KOPT-K1 (cell line): Measurements from ENCODE around the gene HAND1.
"Not testable (repeated sequence)": the region's sequence is repeated elsewhere in the genome, so short reads cannot be mapped to it uniquely, and the experiment has no call there.

Source experiments
- H3K27ac ChIP-seq: fragments of 200-600 bp; sonication (generic); 2 replicates; pipeline ENCODE4 v1.5.1; 2016; ENCODE audit warnings: antibody characterized with exemption, mild to moderate bottlenecking, low read depth, low read length; ENCODE audit not compliant: poor library complexity, severe bottlenecking
- H3K36me3 ChIP-seq: fragments of 200-600 bp; sonication (generic); 2 replicates; pipeline ENCODE4 v1.5.1; 2017; ENCODE audit warnings: antibody characterized with exemption, mild to moderate bottlenecking, low read length, moderate library complexity; ENCODE audit not compliant: insufficient read depth
- H3K9me3 ChIP-seq: fragments of 200-600 bp; sonication (generic); 2 replicates; pipeline ENCODE4 v1.5.1; 2017; ENCODE audit warnings: antibody characterized with exemption, low read length, mild to moderate bottlenecking; ENCODE audit not compliant: insufficient read depth, poor library complexity, severe bottlenecking

Gene HAND1

DNA sequence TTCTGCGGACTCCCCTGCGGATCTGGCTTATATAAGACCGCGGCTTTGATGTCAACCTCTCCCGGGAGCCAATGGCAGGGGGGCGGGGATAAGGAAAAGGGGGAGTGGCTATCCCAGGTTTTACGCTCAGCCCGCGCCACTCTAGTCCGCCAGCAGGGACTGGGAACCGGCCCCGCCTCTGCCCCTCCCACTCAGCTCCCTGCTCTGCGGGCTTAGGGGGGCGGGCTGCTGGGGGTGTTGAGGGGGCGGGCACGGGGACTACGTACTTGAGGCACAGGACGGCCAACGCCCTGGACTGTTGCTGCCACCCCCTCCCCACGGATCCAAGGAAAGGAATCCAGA, at the start of gene HAND1:
Gene HAND1 (minus strand): TSS at position 4 of the 342 bp plus-strand sequence. CDS start 219 bp downstream, outside the sequence.
- Histone ChIP-seq H3K27ac (no peak within 1 kb of the TSS), H3K36me3 (no peaks in the 10 kb centered on the region), H3K9me3 (peaks cover 12% of the 10 kb centered on the region)

DNA sequence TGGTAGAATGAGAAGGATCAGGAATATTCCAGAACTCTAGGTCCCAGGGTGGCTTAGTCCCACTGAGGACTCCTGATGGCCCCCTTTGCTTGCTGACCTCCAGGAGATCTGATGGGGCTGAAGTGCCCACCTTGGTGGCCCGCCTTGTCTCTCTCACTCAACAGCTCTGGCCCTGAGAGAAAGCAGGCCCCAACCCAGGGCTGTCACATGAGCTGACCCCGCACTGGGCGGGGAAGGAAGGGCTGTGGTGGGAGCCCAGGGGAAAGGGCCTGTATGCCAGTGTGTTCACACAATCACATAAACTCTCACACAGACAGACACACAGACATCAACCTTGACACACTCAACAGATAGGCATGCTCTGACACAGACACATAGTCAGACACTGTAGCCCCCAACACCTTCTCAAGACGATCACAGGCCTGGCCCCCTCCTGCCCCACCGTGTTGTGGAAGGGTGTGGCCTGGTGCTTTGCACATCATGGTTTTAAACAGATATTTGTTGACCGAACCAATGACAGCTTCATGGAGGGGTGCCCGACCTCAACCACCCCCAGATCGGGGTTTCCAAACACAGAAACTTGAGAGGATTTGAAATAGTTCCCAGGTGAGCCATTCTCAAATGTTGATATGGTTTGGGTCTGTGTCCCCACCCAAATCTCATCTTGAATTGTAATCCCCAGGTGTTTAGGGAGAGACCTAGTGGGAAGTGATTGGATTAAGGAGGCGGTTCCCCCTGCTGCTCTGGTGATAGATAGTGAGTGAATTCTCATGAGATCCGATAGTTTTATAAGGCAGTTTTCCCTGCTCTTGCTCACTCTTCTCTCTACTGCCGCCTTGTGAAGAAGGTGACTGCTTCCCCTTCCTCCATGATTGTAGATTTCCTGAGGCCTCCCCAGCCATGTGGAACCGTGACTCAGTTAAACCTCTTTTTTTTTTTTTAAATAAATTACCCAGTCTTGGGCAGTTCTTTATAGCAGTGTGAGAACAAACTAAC, 48.5 kb upstream of the HAND1 start:
- H3K9me3 ChIP-seq, result no peaks in the 10 kb centered on the region
- H3K36me3 ChIP-seq, result no peaks in the 10 kb centered on the region
- H3K27ac ChIP-seq, result no peak overlapping the region

DNA sequence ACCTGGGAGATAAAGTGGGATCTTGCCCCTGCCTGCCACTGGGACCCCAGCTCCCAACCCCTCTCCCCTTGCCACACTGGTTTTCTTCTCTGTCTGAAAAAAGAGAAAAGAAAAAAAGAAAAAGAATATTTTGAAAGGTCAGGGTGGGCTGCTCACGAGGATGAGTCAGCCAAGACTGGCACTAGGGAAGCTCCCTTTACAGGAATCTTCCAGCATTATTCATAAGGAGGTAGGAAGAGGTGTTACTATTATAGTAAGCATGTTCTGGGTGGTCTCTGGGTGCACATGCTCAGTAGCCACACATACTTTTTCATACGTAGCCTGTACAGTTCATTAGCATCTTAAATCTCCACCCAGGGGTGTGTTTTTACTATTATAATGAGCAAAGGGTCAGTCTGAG, 46.8 kb upstream of the HAND1 start:
- H3K27ac ChIP-seq, result no peak overlapping the region
- H3K36me3 ChIP-seq, result no peaks in the 10 kb centered on the region
- no peaks in the 10 kb centered on the region for H3K9me3 ChIP-seq

DNA sequence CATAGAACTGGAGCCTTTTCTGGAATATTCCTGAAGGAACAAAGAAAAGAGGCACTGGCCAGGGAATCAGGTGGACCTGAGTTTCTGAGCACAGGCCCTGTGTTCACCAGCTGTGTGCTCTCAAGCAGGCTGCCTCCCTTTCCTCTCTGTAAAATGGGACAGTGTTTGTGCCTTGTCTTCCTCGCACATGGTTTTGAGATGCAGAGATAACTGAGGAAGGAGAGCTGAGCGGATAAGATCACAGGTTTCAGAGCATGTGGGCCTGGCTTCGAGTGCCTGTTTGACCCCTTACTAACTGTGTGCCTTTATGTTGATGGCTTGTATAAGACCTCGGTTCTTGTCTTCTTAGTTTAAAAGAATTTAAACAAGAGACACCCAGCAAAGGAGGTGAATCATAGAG, 46.2 kb upstream of the HAND1 start:
- H3K36me3 ChIP-seq, result no peaks in the 10 kb centered on the region
- H3K27ac ChIP-seq, result no peak overlapping the region
- no peaks in the 10 kb centered on the region for H3K9me3 ChIP-seq

DNA sequence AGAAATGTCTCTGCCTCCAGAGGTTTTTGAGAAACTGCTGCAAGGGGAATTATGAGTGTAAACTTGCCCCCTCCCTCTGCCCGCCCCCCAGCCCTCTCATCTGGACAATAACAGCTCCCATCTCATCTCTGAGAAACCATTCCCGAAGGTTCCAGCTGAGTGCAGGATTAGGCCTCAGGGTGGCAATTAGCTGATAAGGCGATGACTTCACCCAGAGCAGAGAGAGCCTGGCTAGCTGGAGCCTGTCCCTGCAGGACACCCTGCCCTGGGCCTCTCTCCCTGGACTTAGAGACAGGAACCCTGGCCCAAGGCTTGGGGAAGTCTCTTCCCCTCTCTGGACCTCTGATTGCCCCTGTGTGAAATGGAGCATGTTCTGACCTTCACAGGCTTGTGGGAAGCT, 45.7 kb upstream of the HAND1 start:
- no peaks in the 10 kb centered on the region for H3K36me3 ChIP-seq
- no peak overlapping the region for H3K27ac ChIP-seq
- H3K9me3 ChIP-seq, result no peaks in the 10 kb centered on the region

DNA sequence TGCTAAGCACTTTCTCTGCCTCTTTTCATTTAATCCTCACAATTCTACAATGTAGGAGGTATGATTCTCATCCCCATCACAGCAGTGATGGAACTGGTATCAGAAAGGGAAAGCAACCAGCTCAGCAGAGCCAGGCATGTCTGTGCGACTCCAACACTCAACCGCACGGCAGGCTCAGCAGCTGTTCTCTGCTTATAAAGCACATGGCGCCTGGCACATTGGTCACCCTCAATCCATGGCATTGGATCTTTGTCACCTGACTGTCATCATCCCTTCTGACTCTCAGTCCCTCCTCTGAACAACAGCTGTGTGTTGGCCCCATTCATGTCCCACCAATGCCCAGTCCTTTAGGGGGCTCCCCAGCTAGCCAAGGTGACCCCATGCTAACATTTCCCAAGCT, 45.1 kb upstream of the HAND1 start:
- Histone ChIP-seq H3K9me3 (no peaks in the 10 kb centered on the region), H3K27ac (no peak overlapping the region)

DNA sequence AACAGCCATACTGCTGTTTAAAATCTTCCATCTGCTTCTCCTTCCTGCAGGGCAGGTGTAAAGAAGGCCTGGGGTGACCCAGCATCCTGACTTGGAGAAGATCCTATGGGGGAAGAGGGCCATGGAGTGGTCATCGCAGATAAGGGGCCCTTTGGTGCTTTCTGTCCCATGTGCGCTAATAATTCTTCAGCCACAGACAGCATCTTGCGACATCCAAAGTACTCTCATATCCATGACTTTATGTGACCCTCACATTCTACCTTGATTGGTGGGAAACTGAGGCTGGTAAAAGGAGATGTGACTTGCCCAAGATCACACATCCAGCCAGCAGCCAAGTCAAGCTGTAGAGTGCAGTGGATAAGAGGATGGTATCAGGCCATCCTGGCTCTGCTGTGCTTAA, 44.3 kb upstream of the HAND1 start:
- H3K9me3 ChIP-seq, result no peaks in the 10 kb centered on the region
- no peaks in the 10 kb centered on the region for H3K36me3 ChIP-seq
- H3K27ac ChIP-seq, result no peak overlapping the region

More for the DNA sequence above, 45.1 kb upstream of the HAND1 start:
- no peaks in the 10 kb centered on the region for H3K36me3 ChIP-seq

DNA sequence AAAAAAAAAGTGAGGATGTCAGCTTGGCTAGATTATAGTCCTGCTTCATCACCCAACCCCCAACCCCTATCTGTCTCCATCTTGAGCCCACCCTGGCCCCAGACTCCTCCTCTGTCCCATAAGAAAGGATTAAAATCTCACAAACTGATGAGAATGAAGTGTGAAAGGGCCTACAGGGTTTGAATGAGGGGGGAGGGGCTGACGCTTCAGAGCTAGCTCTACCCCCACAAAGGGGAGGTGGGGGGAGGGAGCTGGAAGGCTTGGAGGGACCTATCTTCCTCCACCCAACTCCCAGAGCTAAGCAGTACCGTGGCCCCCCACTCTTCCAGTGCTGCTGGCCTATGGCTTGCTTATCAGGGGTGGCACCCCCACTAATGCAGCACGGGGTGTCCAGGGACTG, 43.7 kb upstream of the HAND1 start:
- Histone ChIP-seq H3K9me3 (no peaks in the 10 kb centered on the region), H3K27ac (no peak overlapping the region), H3K36me3 (no peaks in the 10 kb centered on the region)

DNA sequence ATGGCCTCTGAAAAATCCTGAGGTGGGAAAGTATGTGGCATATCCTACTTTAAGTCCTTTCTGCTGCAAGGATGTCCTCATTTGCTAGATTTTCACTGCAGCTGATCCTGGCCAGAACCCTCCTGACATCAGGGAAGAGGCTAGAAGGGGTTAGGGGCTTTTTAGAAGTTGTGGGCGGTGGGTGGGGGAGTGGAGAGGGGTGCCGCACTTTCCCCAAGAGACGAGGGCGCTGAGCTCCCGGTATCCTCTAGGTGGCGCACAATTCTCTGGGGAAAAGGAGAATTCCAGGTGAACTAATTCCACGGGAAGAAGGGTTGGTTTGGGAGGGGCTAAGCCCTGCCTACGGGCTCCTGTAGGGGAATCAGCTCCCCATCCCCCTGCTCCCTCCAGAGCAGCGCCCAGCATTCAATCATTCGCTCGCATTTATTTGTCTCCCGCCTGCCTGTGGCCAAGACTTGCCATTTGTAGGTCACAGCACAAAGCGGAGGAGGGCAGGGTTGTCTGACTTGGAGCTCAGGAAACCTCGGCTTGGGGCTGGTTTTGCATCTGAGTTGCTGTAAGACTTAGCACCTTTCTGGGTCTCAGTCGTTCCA, 42.9 kb upstream of the HAND1 start:
- H3K27ac ChIP-seq, result no peak overlapping the region
- no peaks in the 10 kb centered on the region for H3K36me3 ChIP-seq

DNA sequence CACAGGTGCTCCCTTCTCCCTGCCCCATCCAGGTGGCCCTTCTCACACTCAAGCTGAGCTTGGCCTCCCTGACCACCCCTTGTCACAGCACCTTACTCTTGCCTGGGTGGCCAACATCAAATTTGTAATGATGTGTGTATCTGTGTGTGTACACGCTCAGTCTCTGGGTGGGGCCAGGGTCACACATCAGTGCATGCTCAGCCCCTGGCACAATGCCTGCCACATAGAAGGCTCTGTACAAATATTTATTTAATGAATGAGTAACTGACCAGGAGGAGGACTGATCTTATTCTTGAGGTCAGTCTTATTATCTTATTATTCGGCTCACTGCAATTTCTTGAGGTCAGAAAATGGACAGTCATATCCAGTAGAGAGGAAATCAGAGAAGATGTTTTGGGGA, 41.3 kb upstream of the HAND1 start:
- Histone ChIP-seq H3K36me3 (no peaks in the 10 kb centered on the region), H3K27ac (no peak overlapping the region), H3K9me3 (no peaks in the 10 kb centered on the region)

More for the DNA sequence above, 42.9 kb upstream of the HAND1 start:
- H3K9me3 ChIP-seq, result no peaks in the 10 kb centered on the region

DNA sequence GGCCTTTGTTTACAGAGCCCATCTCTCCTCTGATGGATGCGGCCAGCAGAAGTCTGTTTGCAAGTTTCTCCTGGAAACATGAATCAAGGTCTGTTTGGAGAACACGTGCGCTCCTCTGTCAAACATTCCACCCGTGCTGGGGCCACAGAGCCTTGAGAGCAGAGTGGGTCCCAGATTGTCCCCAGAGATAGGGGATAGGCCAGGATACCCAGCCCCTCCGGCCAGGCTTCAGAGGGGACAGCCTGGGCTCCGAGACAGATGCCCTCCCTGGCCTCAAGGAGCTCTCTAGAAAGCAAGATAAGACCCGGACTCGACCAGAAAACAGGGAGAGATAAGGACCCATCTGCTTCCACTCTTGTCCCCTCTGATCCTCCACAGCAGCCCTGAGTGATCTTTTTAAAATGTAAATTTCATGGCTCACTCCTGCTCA, 40.4 kb upstream of the HAND1 start:
- H3K27ac ChIP-seq, result no peak overlapping the region

DNA sequence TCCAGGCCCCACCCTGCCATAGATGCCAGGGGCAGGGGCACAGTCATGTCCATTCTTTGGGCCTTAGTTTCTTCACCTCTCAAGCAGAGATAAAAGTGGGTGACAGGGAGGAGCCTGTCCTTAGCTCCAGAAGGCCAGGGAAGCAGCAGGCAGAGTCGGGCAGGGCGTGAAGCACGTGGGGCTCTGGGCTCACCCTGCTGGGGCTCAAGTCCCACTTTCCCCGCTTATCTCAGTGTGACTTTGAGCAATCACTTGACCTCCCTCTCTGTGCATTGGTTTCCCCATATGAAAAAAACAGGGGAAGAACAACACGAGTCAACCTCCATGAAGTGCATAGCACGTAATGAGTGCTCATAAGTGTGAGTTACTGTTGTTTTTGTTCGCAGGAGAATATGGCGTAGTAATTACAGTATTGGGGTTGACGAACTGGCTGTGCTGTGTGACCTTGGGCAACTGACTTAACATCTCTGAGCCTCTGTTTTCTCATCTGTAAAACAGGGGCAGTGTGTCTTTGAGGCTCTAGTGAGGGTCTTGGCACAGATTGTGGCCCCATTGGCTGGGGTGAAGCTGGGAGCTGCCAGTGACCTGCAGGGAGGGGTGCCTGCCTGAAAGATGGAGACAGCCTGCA, 39.9 kb upstream of the HAND1 start:
- Histone ChIP-seq H3K9me3 (no peaks in the 10 kb centered on the region), H3K36me3 (no peaks in the 10 kb centered on the region), H3K27ac (no peak overlapping the region)

More for the DNA sequence above, 40.4 kb upstream of the HAND1 start:
- Histone ChIP-seq H3K36me3 (no peaks in the 10 kb centered on the region), H3K9me3 (no peaks in the 10 kb centered on the region)

DNA sequence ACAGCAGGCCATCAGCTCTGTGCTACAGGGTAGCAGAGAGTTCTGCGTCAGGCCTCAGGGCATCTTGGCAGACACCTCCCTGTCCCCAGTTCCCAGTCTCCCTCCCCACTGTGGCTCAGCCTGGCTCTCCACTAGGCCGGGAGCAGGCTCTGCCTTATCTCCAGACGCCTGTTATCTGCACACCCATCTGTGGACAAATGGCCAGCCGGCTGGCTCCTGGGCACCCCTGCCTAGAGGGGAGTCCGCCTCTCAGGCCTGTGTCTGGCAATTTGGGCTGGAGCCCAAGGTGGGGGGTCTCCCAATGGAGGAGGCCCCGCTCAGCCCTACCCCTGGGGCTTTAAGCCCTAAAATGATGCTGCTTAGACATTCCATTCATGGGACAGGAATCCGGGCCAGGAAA, 39.2 kb upstream of the HAND1 start:
- Histone ChIP-seq H3K36me3 (no peaks in the 10 kb centered on the region), H3K27ac (no peak overlapping the region), H3K9me3 (no peaks in the 10 kb centered on the region)

DNA sequence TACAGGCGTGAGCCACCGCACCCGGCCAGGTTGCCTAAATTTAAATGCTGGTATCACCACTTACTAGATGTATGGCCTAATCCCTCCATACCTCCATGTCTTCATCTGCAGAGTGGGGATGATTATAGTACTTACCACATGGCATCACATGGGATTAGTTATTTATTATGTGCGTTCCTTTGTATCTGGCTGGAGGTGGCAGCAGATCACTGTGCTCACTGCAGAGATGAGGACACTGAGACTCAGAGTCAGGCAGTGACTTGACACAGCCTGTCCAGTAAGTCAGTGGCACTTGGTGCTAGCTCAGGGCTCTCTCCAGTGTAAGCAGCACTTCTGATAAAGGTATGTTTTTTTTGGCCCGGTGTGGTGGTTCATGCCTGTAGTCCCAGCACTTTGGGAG, 38.4 kb upstream of the HAND1 start:
- no peaks in the 10 kb centered on the region for H3K36me3 ChIP-seq
- H3K27ac ChIP-seq, result no peak overlapping the region
- no peaks in the 10 kb centered on the region for H3K9me3 ChIP-seq

DNA sequence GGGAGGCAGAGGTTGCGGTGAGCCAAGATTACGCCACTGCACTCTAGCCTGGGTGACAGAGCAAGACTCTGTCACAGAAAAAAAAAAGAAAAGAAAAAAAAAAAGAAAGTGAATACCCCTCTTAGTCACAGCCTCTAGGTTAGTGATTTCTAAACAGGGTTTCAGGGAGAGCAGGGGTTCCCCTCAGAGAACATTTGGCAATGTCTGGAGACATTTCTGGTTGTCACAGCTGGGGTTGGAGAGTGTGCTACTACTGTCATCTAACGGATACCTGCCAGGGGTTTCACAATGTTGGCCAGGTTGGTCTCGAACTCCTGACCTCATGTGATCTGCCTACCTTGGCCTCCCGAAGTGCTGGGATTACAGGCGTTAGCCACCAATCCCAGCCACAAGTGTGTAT, 37.5 kb upstream of the HAND1 start:
- not testable (repeated sequence) for H3K36me3 ChIP-seq, H3K9me3 ChIP-seq, H3K27ac ChIP-seq
